SH-SY5Y (cell line): ENCODE data around the gene GALNT1.

Experiments used
- GATA2 ChIP-seq: IDR thresholded peaks from 2 replicates; pipeline ENCODE4 v1.6.1; 2011; ENCODE audit warnings: mild to moderate bottlenecking, low read depth, low read length
- GATA3 ChIP-seq: IDR thresholded peaks from 2 replicates; pipeline ENCODE4 v1.6.1; 2011; ENCODE audit warnings: low read depth, mild to moderate bottlenecking, low read length, moderate library complexity

- no peak for TF ChIP-seq GATA3
- TF ChIP-seq GATA2, result no peak
Measured at GRCh38 chr18:35740656-35741055, 159.1 kb downstream of the GALNT1 start.
